HG03095 (cell line): Measurements from ENCODE around the gene MS4A8.
"Not testable (repeated sequence)": the region's sequence is repeated elsewhere in the genome, so short reads cannot be mapped to it uniquely, and the experiment has no call there.

Experiments used
- ATAC-seq: cut with Tn5 transposase; IDR thresholded peaks from one replicate; pipeline ENCODE4 v1.9.1; 2021; ENCODE audit warnings: moderate library complexity; ENCODE audit not compliant: unreplicated experiment

MS4A8 gene

DNA sequence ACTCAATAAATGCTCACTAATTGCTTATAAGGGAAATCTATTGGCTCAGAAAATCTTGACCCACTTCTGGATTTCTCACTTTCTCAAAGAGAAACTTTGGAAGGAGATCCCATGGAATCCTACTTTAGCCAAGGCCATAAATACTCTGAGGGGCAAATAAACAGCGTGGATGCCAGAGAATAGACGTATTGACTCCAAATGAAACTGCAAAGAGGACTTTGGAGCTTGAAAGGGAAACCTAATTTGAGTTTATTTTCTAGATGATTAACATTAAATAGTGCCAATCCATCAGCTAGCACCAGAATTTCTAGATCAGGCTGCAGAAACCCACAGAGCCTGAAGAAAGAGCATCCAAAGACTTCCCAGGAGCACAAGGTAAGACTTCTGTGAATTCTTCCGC is 25.0 kb downstream of the MS4A8 start, which contains the start of gene MS4A18:
Gene MS4A18 (plus strand): TSS at position 301 of the 400 bp plus-strand sequence.
- ATAC-seq, result no peak

DNA sequence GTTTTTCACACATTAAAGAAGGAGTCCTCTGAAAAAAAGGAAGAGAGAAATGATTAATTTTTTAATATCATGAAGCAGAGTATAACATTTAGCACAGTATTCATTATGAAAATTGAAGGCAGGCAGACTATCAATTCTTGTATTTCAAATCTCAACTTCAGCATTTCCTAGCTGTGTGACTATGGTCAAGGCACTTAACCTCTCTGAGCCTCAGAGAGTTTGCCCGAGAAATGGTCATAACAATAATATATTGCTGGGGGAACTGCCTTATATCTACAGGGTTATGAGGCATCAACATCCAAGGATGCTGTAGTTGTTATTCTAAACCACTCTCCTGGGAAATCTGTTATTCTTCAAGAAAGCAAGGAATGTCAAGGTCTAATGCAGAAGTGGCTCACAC is 26.2 kb downstream of the MS4A8 start:
- no peak for ATAC-seq

DNA sequence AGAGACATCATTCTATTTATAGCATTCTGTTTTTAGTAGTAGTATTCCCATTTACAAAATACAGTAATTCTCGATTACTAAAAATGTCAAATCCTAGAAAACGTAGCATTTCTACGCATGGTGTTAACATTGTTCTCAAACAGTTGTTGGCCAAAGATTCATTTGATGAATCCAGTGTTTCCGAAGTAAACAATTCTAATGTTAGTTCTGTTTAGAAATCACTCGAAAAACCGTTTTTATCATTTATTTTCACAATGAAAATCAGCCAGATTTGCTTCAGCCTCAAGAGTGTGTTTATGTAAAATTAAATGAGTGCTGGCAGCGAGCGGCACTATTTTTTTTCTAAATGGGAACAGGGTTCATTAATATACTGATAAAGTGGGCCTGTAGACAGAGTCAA is 32.2 kb downstream of the MS4A8 start:
- ATAC-seq, result no peak

DNA sequence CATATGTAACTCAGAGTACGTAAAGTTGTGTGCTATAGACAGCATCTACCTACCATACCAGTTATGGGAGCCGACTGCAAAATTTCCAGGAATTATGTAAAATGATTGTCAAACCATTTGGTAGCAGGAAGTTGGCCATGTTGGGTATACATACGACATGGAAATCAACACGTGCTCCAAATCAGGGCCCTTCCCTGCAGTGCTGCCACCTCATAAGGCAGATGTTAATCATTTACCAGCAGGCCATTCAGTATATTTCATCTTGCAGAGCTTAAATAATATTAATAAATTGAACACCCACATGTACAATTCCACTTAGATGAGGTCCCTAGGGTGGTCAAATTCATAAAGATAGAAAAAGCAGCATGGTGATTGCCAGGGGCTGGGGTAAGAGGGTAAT is 34.9 kb downstream of the MS4A8 start:
- ATAC-seq, result no peak

DNA sequence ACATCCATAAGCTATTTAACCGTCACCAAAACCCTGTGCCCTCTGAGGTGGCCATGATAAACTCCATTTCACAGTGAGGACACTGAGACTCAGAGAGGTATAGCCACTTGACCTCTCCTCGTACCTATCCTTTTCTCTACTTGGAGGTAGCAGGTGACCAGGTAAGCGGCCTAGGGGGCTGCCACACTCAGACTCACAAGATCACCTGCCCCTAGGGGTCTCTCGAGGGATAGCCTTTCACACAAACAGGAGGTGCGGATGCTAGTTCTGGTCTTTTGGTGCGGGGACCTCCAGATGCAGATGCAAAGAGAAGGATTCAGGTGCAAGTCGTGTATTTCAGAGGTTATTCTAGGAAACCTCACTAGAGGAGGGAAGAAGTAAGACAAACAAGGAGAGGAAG is 39.7 kb downstream of the MS4A8 start:
- ATAC-seq, result no peak

DNA sequence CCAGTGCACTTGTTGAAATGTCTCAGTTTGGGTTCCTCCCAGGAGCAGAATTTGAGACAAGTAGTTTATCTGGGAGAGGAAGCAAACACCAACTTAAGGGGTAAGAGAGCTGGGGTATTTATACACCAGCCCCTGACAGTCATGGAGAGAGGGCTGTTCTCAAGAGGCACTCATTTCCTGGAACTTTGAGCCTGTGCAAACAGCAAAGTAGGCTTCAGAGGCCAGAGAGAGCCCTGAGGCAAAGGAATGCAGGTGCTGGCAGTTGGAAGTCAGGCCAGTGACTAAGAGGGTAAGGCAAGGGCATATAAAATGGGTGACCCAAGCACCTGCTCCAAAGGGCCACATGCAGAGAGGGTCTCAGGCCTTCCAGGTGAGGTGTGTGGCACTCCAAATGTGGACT is 41.2 kb downstream of the MS4A8 start:
- no peak for ATAC-seq

DNA sequence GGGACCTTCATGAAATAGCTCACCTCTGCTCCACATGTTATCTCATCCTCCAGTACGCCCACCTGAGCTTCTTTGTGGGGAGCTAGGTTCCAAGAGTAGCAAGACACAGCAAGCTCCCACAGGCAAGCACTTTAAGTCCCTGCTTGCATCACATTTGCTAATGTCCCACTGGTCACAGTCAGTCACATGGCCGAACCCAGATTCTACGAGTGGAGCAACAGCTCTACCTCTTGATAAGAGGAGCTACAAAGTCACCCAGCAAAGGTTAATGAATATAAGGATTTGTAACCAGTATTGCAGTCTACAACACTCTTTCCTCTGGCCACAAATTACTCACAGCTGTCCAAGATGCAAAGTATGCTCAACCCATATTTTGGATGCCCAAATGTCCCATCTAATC is 42.0 kb downstream of the MS4A8 start:
- no peak for ATAC-seq

DNA sequence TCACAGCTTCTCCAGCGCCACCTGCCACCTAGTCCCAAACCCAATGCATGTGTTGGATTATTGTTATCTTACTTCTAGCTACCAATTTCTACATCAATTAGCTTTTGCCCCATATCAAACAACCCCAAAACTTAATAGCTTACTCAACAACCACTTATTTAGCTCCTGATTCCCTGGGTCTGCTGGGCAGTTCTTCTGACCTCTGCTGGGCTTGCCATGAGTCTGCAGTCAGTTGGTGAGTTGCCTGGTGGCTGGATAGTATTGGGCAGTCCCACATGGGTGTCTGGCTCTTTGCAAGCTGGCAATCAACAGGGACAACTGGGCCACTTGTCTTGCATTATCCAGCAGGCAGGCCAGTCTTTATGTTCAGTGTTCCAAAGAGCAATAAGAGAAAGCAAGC is 43.6 kb downstream of the MS4A8 start:
- ATAC-seq, result no peak

DNA sequence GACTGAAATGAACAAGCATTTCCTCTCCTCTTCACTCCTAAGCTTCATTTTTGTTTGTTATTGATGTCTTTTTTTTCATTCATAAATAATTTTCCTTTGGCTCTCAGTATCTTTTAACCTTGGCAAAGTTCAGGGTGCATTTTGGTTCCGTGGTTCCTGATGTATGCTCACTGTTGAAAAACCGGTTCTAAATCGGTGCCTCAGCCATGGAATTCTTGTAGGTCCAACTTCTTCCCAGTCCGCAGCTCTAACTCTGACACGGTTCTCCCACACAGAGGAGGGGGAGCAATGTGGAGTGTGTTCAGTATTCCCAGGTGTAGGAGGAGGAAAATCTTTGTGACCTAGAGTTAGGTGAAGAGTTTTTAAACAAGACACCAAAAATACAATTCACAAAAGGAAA is 44.7 kb downstream of the MS4A8 start:
- no peak for ATAC-seq

DNA sequence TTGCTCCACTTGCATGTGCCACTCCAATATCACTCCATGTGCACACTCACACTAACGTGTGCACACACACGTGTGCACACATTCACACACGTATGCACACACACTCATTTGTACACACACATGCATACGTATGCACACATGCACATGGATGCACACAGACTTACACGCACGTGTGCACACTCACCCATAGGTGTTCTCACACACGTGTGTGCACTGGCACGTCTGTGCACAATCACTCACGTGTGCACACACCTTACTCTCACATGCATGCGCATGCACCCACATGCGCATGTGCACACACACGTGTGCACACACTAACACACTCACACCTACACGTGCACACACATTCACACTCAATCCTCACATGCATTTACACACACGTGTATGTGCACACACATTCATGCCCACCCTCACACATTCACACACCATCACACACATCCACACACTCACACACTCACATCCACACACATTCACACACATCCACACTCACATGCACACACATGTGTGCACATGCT is 48.0 kb downstream of the MS4A8 start:
- ATAC-seq, result no peak

DNA sequence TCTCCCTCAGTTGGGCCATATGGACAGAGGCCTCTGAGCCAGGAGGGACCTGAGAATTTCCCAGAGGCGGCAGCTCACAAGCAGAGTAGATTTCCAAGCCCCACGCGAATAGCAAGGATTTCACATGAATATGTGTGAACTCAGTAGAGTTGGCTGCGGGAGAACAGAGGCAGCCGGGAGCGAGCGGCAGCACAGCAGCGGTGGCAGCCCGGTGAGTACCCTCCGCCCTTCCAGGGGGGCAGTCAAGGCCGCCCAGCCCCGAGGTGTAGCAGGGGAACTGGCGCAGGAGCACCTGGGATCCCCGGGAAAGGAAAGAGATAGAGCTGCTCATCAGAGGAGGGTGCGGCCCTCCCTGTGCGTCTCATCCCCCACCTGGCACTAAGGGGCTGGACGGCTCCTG is 48.8 kb downstream of the MS4A8 start:
- ATAC-seq, result no peak

DNA sequence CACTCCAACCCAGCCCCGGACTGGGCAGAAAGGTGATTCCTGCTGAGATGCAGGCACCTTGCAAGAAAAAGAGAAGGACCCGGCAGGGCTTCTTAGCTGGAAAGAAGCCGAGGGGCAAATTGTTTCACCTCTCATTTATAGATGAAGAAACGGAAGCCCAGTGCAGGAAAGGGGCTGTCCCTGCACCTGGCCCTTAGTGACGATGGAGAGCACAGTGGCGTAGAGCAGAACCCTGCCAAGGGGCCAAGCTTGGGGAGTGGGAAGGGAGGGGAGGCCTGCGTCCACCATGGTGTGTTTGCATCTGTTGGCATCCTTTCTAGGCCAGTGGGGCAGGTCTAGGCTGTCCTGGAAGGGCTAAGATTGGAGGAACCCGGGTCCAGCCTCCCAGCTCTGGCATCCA is 49.4 kb downstream of the MS4A8 start:
- ATAC-seq, result no peak

DNA sequence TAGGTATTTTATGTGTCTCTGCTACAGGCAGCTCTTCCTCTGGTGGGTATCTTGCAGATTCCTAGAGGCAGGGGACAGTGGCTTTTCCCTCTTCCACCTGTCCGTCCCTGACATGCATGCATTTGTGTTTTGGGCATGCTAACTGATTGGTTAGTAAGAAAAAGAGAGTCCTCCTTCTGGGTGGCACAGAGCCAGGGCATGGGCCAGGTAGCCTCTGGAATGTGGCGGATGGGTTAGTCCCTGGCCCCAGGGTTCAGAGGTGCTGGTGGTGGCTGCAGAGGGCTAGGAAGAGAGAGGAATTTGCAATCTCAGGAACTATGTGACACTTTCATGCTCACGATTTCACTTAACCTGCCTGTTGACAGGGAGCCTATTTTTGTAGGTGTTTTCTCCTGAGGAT is 51.5 kb downstream of the MS4A8 start:
- no peak for ATAC-seq

DNA sequence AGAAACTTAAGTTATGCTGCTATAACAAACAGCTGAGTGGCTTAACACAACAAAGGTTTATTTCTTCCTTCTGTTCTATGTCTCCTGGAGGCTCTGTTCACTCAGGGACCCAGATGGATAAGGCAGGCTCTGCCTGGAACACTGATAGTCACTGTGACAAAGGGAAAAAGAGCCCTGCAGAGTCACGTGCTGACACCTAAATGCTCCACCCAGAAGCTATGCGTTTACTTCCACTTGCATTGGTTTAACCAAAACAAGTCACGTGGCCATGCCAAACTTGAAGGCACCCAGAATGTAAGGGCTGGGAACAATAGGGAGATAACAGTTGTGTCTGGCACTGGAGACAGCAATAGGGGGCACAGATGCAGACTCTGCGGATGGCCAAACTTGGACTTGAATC is 53.9 kb downstream of the MS4A8 start:
- ATAC-seq, result no peak

DNA sequence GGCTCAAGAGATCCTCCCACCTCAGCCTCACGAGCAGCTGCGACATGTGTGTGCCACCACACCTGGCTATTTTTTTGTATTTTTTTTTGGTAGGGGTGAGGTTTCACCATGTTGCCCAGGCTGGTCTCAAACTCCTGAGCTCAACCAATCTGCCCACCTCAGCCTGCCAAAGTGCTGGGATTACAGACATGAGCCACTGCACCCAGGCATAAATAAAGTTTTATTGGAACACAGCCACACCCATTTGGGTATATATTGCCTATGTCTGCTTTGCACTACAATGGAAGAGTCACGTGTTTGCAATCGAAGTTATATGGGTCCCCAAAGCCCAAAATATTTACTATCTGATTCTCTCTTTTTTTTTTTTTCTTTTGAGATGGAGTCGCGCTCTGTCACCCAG is 55.5 kb downstream of the MS4A8 start:
- ATAC-seq, result no peak

DNA sequence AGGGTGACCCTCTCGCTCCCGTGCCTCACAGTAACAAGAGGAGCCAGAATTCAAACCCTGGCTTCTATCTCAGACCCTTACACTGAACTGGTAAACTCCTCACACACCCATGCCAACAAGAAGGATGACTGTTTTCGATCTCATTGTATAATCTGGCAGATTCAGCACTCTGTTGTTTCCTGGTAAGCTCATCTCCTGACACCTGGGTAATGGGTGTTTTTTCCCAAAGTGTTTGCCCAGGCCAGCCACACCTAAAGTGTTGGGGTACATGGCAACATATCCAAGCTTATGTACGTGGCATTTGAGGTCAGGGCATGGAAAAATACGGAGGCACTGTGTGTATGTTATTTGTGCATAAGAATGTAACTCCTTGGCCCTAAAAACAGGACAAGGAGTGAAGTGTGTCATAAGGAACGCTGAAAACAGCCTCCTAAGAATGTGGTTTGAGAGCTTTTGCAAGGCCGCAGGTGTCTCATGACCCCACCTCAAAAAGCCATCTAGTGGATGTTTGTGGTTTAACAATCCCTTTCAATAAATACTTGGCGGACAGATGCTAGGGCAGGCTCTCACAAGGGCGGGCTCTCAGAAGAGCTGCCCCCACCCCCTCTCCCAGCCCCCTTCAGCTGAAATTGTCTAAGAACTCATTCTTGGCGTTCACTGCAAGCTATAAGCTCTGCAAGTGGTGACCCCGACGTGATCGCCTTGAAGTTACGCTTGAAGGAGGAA is 57.1 kb downstream of the MS4A8 start, which contains the start of gene MS4A15:
Gene MS4A15 (plus strand): TSS at position 561 of the 726 bp plus-strand sequence. CDS start 6,867 bp downstream, outside the sequence.
- no peak for ATAC-seq

DNA sequence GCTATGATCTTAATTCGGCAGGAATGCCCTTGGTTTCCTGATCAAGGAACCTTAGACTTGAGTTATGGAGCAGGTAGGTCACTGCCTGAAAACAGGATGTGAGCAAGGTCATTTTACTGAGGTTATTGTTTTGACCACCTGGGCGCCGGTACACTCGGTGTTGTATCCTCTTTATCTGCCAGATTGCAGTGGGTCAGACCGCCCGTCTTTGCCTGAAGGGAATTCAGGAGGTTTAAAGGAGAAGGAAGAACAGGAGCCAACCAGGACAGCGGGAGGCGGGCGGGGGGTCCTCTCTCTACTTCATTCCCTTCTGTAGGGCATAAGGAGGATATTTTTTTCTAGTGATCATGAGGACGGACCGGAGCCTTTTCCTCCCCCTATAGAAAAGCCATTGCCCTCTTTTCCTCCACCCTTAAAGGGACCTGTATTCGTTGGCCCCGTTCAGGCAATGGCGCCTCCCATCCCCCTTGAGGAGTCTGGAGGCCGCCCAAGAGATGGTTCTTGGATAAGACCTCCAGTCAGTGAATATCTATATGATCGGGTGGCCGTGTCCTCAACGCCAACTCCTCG is 57.9 kb downstream of the MS4A8 start:
- no peak for ATAC-seq

DNA sequence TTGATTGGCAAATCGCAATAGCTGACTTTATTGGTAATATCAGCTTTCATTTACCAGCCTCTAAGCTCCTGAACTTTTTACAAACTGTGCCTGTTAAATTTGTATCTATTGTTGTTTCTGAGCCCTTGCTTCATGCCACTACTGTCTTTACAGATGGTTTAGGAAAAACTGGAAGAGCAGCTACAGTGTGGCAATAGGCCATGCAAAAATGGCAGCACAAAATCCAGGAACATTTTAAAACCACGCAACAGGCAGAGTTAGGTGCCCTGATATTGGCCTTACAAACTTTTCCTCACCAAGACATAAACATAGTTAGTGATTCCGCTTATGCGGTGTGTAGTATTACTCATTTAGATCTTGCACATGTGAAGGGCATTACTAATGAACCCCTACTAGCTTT is 59.3 kb downstream of the MS4A8 start:
- not testable (repeated sequence) for ATAC-seq

DNA sequence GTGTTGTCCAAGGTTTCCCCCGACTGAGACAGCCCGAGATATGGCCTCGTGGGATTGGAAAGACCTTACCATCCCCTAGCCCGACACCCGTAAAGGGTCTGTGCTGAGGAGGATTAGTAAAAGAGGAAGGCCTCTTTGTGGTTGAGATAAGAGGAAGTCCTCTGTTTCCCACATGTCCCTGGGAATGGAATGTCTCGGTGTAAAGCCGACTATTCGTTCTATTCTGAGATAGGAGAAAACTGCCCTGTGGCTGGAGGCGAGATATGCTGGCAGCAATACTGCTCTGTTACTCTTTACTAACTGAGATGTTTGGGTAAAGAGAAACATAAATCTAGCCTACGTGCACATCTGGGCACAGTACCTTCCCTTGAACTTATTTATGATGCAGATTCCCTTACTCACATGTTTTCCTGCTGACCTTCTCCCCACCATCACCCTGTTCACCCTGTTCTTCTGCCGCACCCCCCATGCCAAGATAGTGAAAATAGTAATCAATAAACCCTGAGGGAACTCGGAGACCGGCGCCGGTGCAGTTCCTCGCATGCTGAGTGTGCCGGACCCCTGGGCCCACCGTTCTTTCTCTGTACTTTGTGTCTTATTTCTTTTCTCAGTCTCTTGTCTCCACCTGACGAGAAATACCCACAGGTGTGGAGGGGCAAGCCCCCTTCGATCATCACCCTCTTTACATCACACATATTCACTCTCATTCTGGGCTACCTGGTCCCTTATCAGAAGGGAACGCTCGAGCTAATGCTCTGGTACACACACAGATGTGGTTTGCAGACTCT is 60.2 kb downstream of the MS4A8 start:
- not testable (repeated sequence) for ATAC-seq

DNA sequence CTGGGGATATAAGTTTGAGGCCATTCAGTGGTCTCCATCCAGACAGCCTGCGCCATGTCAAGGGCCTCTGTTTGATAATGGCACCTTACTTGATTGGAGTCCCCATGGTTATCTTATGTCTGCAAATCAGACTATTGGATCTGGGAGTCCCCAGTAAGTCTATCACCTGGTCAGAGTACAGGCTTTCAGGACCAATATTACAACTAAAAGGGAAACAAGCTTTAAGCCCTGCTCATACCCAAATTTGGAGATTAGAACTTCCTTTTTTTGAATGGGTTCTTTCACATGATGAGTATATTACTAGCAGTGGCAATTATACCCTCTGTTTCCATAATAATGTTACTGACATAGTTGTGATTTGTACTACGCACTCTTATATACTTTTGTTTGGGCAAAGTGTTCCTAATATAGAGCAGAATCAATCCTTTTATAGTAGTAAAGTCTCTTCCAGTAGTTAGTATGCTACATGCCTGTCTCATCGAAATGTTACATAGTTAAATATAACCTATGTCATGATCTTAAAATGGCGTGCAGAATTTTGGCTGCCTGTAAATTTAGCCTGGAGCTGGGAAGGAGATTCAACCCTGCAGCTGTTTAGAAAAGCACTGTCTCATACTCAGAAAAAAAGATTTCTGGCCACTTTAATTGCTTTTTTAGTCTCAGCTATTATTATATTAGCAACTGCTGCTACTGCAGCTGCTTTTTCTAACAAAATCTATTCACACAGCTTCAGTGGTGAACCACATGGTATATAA is 62.2 kb downstream of the MS4A8 start:
- no peak for ATAC-seq
